HG03558 (cell line): ENCODE data around the gene MRPL58.
"Not testable (repeated sequence)": the region's sequence is repeated elsewhere in the genome, so short reads cannot be mapped to it uniquely, and the experiment has no call there.

Experiments
- ATAC-seq: cut with Tn5 transposase; IDR thresholded peaks from one replicate; pipeline ENCODE4 v1.9.1; 2021; ENCODE audit warnings: moderate number of reproducible peaks; ENCODE audit not compliant: unreplicated experiment; ENCODE audit errors: extremely low read depth

Gene MRPL58

DNA sequence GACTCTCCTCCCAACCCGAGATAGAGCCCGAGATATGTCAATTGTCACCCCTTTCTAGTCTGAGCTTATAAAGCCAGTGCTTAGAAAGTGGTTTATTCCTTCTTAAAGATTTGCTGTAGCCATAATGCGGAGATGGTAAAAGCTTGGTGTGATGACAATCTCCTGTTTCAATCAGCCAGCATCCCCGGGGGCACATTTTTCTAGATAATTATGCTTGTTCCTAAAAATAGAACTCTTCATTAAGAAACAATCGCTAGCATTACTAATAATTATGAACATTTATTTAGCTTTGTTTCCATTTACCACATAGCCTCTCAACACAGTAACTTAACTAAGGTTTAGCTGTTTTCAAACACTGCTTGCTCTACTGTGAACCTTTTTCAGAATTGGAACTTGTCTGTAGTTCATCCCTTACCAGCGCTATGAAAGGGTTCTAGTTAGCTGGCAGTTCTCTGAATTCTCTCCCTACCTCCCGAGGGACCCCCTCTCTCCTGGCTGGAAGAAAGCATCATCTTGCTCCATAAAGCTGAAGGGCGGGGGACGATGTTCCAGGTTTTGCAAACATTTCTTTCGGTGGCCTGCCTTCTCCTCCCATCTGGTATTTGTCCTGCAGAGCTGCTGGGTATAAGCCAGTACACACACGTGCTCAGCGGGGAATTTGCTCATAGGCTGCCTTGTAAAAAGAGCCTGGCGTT lies 922 bp upstream of the MRPL58 start:
- ATAC-seq: no peak

DNA sequence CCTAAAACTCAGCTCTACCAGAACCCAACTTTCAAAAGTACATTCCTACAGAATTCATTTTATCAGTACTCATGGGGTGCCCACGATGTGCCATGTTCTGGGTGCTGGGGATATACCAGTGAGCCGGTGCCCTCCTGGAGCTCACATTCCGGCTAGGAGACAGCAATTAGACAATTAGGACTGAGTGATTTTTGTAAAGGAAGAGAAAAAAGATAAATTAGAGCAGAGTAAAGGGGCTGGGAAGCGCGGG lies 449 bp upstream of the MRPL58 start:
- no peak for ATAC-seq

DNA sequence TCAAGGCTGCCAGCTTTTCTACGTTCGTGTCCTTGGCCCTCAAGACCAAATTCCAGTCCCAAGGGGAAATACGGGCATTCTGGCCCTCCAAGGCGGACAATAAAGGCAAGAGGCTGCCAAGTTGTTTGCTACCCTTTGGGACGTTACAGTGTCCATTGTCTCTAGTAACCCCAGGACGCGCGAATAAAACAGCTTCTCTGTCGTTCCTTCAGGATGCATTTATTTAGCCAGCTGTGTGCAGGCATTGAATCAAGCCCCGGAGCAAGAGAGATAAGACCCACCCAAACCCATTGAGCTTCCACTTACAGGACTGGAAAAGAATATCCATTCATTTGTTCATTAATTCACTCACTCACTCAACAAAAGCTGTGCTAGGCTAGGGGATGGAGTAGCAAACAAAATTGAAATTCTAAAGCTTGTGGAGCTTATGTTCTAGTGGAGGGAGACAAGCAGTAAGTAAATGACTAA lies 656 bp downstream of the MRPL58 start:
- ATAC-seq: no peak

DNA sequence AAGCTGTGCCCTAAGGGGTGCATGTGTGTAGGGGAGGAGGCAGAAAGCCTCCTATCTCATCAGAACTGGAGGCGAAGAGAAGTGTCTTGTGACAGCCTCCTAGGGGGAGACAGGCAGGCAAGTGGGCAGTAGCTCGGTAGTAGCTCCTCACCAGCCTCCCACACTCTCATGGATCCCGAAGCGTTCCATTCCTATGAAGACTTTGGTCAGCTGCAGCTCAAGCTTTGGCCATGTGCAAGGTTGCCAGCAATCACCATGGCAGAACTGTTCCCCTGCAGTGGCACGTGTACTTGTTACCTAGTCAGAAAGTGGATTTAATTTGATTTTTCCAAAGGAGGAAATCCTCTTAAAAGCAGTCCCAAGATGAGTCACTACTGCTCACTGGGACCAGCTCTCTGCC lies 6.7 kb downstream of the MRPL58 start:
- ATAC-seq: no peak

DNA sequence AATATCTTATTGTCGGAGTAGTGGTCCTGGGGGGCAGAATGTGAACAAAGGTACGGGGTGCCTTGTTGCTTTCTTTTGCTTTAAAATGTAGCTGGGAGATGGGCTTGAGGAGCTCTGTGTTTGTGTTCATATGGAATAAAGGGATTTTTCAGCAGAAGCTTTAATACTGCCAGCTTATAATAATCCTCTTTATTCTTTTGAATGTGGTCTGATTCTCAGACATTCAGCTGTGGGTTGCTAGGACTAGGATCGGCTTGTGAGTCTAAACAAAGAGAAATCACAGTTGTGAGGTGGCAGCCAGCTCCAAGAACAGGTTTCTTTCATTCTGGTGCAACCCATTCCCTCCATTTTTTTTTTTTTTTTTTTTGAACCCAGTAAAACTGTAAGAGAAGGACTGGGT lies 7.2 kb downstream of the MRPL58 start:
- no peak for ATAC-seq

DNA sequence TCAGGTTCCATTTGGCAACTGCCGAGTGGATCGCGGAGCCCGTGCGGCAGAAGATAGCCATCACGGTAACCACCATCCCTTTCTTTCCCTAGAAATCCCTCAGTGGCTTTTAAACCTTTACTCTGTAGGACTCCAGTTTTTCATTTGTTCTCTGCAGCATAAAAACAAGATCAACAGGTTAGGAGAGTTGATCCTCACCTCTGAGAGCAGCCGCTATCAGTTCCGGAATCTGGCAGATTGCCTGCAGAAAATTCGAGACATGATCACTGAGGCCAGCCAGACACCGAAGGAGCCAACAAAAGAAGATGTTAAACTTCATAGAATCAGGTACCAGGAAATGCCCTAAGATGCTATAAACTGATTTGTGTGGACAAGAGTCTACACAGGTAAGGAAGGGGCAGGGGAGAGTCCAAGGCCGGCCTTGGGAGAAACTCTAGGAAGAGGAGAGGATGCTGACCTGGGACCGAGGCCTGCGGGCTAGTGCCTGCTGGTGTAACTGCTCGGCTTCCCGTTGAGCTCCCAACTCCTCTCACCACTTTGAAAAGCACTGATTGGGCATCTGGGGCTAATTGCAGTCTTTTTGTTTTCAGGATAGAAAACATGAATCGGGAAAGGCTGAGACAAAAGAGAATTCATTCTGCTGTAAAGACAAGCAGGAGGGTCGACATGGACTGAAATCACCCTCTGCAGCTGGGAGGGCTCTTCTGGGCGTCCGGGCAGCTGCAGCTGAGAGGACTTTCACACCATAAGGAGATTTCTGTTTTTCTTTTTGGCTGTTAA lies 8.1 kb downstream of the MRPL58 start:
- no peak for ATAC-seq

DNA sequence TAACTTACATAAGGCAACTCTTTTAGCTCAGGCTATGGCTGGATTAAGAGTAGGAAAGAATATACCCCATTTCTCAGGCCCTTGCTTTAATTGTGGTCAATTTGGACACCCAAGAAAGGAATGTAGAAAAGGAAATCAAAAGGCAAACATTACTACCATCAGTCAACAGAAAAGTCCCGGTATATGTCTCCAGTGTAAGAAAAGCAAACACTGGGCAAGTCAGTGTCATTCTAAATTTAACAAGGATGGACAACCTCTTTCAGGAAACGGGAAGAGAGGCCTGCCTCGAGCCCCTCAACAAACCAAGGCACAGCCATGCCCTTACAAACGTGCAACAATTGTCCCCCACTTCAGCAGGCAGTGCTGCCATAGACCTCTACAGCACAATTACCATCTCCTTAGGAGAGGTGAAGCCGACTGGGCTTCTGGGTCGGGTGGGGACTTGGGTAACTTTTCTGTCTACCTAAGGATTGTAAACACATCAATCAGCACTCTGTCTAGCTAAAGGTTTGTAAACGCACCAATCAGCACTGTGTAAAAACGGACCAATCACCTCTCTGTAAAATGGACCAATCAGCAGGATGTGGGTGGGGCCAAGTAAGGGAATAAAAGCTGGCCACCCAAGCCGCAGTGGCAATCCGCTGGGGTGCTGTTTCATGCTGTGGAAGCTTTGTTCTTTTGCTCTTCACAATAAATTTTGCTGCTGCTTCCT lies 12.4 kb downstream of the MRPL58 start:
- ATAC-seq: no peak

DNA sequence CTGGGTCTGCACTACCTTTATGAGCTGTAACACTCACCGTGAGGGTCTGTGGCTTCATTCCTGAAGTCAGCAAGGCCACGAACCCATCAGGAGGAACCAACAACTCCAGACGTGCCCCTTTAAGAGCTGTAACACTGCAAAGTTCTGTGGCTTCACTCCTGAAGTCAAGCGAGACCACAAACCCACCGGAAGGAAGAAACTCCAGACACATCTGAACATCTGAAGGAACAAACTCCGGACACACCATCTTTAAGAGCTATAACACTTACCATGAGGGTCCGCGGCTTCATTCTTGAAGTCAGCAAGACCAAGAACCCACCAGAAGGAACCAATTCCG lies 12.9 kb downstream of the MRPL58 start:
- ATAC-seq: not testable (repeated sequence)

DNA sequence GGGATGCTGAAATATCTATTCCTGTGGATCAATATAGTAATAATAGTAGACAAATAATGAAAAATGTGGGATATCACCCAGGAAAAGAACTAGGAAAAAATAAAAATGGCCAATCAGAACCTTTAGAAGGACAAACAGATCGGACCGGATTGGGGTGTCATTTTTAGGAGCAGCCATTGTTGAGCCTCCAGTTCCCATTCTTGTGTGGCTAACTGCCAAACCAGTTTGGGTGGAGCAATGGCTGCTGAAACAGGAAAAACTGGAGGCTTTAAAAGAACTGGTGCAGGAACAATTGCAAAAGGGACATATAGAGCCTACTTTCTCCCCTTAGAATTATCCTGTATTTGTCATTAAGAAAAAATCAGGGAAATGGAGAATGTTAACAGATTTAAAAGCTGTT lies 14.2 kb downstream of the MRPL58 start:
- ATAC-seq: not testable (repeated sequence)

DNA sequence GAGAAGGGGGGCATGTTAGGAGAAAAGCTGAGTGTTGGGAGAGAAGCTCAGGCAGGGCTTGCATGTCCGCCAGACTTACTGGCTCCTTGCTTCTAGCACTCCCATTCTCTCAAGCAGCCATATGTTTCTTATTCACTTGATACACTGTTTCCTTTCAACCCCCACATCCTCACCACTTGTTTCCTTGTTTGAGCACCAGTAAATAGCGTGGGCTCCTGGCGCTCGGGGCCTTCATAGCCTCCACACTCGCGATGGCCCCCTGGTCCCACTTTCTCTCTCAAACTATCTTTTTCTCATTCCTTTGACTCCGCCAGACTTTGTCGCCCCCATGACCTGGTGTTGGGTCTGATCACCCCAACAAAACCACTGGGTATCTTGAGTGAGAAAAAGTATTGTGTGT lies 17.7 kb downstream of the MRPL58 start:
- no peak for ATAC-seq

DNA sequence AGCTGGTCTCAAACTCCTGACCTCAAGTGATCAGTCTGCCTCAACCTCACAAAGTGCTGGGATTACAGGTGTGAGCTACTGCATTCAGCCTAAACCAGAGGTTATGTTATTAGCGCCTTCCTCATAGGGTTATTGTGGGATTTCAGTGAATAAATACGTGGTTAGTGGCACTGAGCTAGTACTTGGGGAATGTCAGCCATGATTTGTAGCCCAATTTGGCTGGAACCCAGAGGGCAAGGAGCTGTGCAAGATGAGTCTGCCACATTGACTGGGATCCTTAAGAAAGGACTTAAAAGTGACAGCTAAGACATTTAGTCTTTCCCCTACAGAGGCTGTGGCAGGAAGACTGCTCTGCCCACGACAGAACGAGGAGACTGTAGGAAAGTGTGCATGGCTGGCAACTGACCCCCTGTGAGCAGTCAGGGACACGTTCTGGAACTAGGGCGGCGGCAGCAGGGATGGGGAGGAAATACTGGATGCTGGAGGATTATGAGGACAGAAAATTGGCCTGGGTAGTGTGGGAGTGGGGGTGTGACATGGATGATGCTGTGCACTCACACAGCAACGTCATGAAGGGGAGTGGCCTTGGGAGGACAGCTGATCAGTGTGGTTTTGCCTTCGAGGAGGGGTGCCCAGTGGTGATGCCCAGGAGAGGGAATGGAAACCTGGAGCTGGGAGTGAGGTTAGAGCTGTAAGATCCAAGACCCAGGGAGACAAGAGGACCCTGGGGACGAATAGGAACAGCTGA lies 19.7 kb downstream of the MRPL58 start:
- ATAC-seq: no peak

DNA sequence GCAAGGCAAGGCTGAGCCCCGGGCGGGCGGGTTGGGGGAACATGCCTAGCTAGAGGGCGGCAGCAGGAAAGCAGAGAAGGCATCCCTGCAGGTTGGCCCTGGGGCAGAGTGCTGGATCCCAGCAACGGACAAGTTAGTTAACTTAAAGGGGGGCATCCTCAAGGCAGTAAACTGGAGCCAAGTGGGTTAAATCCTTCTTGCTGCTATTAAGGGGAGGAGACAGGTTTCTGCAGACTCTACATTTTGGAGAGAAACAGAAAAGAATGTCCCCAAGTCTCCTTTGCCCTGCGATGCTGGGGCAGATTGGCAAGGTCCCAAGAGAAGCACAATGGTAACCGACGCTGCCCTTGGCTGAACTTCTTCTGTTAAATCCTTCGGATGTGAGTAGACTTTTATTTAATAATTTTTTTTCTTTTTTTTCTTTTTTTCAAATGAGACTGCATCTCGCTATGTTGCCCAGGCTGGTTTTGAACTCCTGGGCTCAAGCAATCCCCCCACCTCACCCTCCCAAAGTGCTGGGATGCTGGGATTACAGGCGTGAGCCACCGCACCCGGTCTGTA lies 20.3 kb downstream of the MRPL58 start:
- ATAC-seq: no peak

DNA sequence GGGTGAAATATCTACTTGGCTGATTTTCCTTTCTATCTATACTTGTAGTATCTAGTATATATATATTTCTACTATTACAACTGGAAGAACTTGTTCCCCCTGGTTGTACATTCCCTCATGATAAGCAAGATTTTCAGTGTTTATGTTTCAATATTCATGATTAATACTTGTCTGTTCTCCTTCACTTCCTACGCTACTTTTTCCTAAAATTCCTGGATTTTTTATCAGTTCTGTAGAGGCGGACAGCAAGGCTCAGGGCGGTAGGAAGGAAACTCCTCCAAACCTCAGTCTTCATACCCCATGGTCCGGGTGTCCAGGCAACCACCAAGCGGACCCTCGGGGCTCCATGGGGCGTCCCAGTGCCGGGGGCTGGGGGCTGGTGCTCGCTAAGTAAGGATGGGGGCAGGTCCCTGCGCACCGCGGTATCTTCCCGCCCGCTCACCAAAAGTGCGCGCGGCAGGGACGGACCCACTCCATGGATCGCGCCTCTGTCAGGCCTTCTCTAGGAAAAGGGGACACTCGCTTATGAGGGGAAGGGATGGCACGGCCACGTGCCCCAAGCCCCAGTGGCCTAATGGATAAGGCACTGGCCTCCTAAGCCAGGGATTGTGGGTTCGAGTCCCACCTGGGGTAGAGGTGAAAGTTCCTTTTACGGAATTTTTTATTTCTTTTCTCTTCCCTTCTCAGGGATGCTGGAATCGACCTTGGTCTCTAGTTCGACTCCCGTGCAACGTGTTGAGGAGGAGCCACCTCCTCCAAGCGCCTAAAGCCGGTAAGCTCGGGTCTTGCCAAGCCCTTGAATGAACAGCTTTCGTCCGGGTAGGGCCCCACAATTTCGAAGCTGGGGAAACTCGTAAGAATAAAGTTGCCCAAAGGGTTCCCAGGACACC lies 21.1 kb downstream of the MRPL58 start:
- ATAC-seq: no peak

DNA sequence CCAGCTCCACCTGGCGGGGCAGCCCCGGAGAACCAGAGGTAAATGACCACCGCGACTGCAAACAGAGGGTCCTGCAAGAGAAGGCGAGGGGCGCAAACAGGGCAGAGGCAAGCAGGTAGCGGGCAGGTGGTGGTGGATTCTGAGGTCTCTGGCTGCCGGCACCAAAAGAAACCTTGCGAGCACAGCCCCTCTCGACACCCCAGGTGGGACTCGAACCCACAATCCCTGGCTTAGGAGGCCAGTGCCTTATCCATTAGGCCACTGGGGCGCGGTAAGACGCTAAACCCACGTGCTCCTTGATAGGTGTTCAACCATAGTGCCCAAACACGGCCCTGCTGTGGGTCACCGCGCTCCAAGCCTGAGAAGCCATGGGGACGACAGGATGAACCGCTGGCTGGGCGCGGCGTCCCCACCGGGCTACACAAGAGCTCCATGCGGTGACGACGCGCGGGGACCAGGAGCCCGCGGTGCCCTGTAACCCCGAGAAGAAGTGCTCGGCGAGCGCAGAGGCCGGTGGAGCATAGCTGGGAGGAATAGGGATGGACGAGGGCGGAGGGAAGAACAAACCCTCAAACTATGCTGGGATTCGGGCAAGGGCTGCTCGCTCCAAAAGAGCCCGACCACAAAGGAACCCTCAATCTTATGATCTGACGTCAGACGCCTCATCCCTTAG lies 21.9 kb downstream of the MRPL58 start:
- no peak for ATAC-seq

DNA sequence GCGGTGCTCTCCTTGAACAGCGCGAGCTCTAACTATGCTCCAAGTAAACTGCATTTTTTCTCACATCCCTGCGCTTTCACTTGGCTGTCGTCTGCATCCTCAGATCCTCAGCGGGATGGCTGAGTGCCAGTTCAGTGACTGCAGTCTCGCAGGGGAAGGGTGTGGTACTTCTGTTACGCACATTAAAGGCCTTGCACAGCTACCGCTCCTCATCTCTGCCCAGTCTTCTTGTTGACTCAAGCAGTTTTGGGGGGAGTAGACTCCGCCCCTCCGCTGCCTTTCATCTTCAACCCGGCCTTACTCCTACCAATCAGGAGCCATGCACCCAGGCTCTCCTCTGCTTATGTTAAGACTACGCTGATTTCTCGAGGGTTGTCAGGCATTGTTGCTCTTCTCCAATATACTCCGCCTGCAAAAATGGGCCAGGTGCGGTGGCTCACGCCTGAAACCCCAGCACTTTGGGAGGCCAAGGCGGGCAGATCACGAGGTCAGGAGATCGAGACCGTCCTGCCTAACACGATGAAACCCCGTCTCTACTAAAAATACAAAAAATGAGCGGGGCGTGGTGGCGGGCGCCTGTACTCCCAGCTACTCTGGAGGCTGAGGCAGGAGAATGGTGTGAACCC lies 24.3 kb downstream of the MRPL58 start:
- ATAC-seq: no peak

DNA sequence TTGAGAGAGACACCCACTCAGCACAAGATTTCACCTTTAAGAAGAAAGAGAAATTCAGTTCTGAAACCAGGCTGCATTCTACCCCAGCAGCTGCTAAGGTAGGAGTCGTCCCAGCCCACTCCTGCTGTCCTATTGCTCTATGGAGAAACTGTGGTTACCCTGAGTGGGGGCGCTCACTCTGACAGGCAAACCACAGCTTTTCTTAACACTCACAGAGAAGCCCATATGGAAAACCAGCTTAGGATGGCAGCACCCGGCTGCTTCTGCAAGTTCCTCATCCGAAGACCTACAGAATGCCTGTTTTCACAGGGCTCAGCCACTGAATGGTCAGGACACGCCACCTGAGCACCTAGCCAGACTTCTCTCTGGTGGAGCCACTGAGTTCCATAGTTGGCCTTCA lies 26.8 kb downstream of the MRPL58 start:
- ATAC-seq: no peak

DNA sequence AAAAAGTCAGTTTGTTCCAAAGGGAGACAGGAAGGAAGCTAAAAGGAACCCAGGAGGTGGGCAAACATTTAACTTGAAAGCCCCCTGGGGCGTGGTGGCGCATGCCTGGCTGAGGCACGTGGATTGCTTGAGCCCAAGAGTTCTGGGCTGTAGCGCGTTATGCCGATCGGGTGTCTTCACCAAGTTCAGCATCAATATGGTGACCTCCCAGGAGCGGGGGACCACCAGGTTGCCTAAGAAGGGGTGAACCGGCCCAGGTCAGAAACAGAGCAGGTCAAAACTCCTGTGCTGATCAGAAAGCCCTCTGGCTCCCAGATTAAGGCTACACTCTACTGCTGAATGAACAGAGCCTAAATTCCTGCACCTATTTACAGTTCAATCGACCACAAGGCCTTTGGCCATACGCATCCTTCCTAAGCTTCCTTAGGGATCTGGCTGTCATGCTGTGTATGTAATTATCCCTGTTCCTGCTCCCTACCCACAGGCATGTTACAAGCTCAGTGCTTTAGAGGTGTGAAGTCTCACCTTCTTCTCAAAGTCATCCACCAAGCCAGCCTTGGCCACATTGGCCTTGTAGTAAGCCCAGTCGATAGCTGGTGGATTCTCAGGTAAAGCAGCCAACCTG lies 29.3 kb downstream of the MRPL58 start:
- no peak for ATAC-seq

DNA sequence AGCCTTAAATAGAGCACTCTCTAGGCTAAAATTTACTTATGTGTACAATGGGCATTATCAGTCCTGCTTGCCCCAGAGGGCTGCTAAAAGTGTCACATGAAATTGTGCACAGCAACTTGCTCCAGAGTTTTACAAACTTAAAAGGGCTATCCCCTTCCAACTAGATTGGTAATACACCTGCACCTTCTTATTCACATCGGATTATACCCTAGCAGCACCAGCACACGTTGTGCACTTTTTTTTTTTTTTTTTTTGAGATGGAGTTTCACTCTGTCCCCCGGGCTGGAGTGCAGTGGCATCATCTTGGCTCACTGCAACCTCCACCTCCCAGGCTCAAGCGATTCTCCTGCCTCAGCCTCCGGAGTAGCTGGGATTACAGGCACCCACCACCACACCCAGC lies 31.3 kb downstream of the MRPL58 start:
- ATAC-seq: not testable (repeated sequence)
